Lung (tissue), 12 donors: ENCODE measurements around the gene HMG20A. TPM values are rescaled to one million over a fixed set of nuclear protein-coding genes. Genes with fewer than 3 reads are reported as not detected.

ENCODE experiments used
- ATAC-seq: fragments of 200-7000 bp; cut with Tn5 transposase; one replicate; pipeline ENCODE4 v1.9.1; 2020; ENCODE audit warnings: moderate number of reproducible peaks; ENCODE audit not compliant: insufficient read depth, low FRiP score
- DNase-seq, 3 donors: peaks; one replicate each; pipeline ENCODE4 v3.0.0-alpha.2; 2013 to 2017
- H3K27ac ChIP-seq, 2 donors: one replicate each; pipeline ENCODE4 v1.5.1; 2013; ENCODE audit warnings: mild to moderate bottlenecking in 2 of 2, moderate library complexity in 2 of 2, control low read depth in 1 of 2, inconsistent platforms in 1 of 2, low read depth in 1 of 2, low read length in 1 of 2
- H3K27me3 ChIP-seq, 3 donors: one replicate each; pipeline ENCODE4 v1.5.1; 2013; ENCODE audit warnings: low read length in 2 of 3; ENCODE audit not compliant: control insufficient read depth in 3 of 3, insufficient read depth in 3 of 3
- H3K36me3 ChIP-seq, 4 donors: one replicate each; pipeline ENCODE4 v1.5.1; 2013; ENCODE audit warnings: low read length in 4 of 4, mild to moderate bottlenecking in 1 of 4, moderate library complexity in 1 of 4; ENCODE audit not compliant: control insufficient read depth in 4 of 4, insufficient read depth in 4 of 4
- H3K4me1 ChIP-seq, 5 donors: one replicate each; pipeline ENCODE4 v1.5.1; 2013; ENCODE audit warnings: low read length in 5 of 5, mild to moderate bottlenecking in 2 of 5, moderate library complexity in 1 of 5; ENCODE audit not compliant: control insufficient read depth in 5 of 5, insufficient read depth in 5 of 5
- H3K4me3 ChIP-seq: one replicate; pipeline ENCODE4 v1.5.1; 2013; ENCODE audit warnings: mild to moderate bottlenecking, control low read depth, moderate library complexity
- H3K9ac ChIP-seq, 2 donors: one replicate each; pipeline ENCODE4 v1.5.1; 2013; ENCODE audit warnings: low read length in 2 of 2, control low read depth in 1 of 2; ENCODE audit not compliant: insufficient read depth in 1 of 2
- H3K9me3 ChIP-seq, 4 donors: one replicate each; pipeline ENCODE4 v1.5.1; 2013; ENCODE audit warnings: low read length in 3 of 4, mild to moderate bottlenecking in 1 of 4, moderate library complexity in 1 of 4; ENCODE audit not compliant: control insufficient read depth in 4 of 4, insufficient read depth in 3 of 4
- CTCF ChIP-seq: IDR thresholded peaks from 2 replicates; pipeline ENCODE4 v1.5.1; 2012; ENCODE audit warnings: mild to moderate bottlenecking; ENCODE audit errors: control extremely low read depth, extremely low read depth
- WGBS, 2 donors: extraction: QIAGEN DNeasy Blood & Tissue Kit; methylation state at CpG; one replicate each; pipeline ENCODE4 v1.1.7; 2013; 5-methylcytosine and 5-hydroxymethylcytosine counted together
- polyA plus RNA-seq, 2 donors: library from polyadenylated mRNA; stranded (reverse); fragments of 200-250 nt; gene quantifications; one replicate each; pipeline ENCODE4 v1.2.1, GENCODE V29; 2013
- total RNA-seq, 2 donors: library from RNA; depleted of rRNA in 1 of 2; stranded (reverse); fragments of >200 nt in 1 of 2; gene quantifications; one replicate each; pipeline ENCODE4 v1.2.1, GENCODE V29; 2014 to 2021
- donor health status: control.
- donor health status: control.
- donor health status: Bipolar disorder and iron deficiency.
- donor health status: healthy.
- donor health status: DM: yes; HTN: yes; CAD: no.

HMG20A gene
- total and polyA plus RNA-seq, 4 donors = 12.7 to 63.9 (median 23.4) TPM

- ATAC-seq = no peak
- H3K27ac ChIP-seq = no peak overlapping the region
- H3K9ac ChIP-seq = no peak overlapping the region
- H3K36me3 ChIP-seq = no peaks in the 10 kb centered on the region
- no peak for TF ChIP-seq CTCF
- 73 to 91% methylated on average over 2 of the region's 2 CpGs for WGBS, 2 donors
- no peaks in the 10 kb centered on the region for H3K27me3 ChIP-seq
- no peaks in the 10 kb centered on the region for H3K9me3 ChIP-seq
- peaks cover 0 to 8% (median 0%) of the 10 kb centered on the region in 5 donors for H3K4me1 ChIP-seq
- no peak for DNase-seq
- no peak overlapping the region for H3K4me3 ChIP-seq
These were observed 9.5 kb downstream of the HMG20A start for GRCh38 chr15:77430213-77430612.

- Histone ChIP-seq H3K36me3 (no peaks in the 10 kb centered on the region), H3K27ac (no peak overlapping the region), H3K9me3 (no peaks in the 10 kb centered on the region), H3K4me3 (no peak overlapping the region), H3K27me3 (no peaks in the 10 kb centered on the region), H3K9ac (no peak overlapping the region), H3K4me1 (peaks cover 0 to 8% (median 0%) of the 10 kb centered on the region in 5 donors)
- 82 to 91% methylated on average over 2 of the region's 2 CpGs for WGBS, 2 donors
- ATAC-seq (no peak), DNase-seq (no peak)
- TF ChIP-seq CTCF = no peak
These were observed 10.0 kb downstream of the HMG20A start for GRCh38 chr15:77430652-77431051.

- Histone ChIP-seq H3K36me3 (no peaks in the 10 kb centered on the region), H3K4me3 (no peak overlapping the region), H3K27me3 (no peaks in the 10 kb centered on the region), H3K9me3 (no peaks in the 10 kb centered on the region), H3K27ac (no peak overlapping the region), H3K9ac (no peak overlapping the region), H3K4me1 (peaks cover 0 to 12% (median 5%) of the 10 kb centered on the region in 5 donors)
- no peak for TF ChIP-seq CTCF
- WGBS, 2 donors = 88% methylated on average over 2 of the region's 2 CpGs
- DNase-seq (no peak), ATAC-seq (no peak)
These were observed 16.1 kb downstream of the HMG20A start for GRCh38 chr15:77436822-77437221.

- no peak for TF ChIP-seq CTCF
- no peaks in the 10 kb centered on the region for H3K27me3 ChIP-seq
- no peak for DNase-seq
- H3K27ac ChIP-seq = no peak overlapping the region
- H3K9me3 ChIP-seq = no peaks in the 10 kb centered on the region
- H3K36me3 ChIP-seq = no peaks in the 10 kb centered on the region
- peaks cover 0 to 14% (median 5%) of the 10 kb centered on the region in 5 donors for H3K4me1 ChIP-seq
- no peak for ATAC-seq
- no peak overlapping the region for H3K4me3 ChIP-seq
- WGBS, 2 donors = 92 to 96% methylated on average over 4 of the region's 4 CpGs
- no peak overlapping the region for H3K9ac ChIP-seq
These were observed 16.6 kb downstream of the HMG20A start for GRCh38 chr15:77437264-77437663.
